HG03469 (cell line): Measurements from ENCODE around the gene MGAT4B.

Source experiments
- ATAC-seq: cut with Tn5 transposase; IDR thresholded peaks from one replicate; pipeline ENCODE4 v1.9.1; 2021; ENCODE audit warnings: mild to moderate bottlenecking, moderate library complexity, moderate number of reproducible peaks; ENCODE audit not compliant: unreplicated experiment

The MGAT4B gene

GRCh38 chr5:179827680-179828079 lies 21.0 kb upstream of the MGAT4B start:
- no peak for ATAC-seq

DNA sequence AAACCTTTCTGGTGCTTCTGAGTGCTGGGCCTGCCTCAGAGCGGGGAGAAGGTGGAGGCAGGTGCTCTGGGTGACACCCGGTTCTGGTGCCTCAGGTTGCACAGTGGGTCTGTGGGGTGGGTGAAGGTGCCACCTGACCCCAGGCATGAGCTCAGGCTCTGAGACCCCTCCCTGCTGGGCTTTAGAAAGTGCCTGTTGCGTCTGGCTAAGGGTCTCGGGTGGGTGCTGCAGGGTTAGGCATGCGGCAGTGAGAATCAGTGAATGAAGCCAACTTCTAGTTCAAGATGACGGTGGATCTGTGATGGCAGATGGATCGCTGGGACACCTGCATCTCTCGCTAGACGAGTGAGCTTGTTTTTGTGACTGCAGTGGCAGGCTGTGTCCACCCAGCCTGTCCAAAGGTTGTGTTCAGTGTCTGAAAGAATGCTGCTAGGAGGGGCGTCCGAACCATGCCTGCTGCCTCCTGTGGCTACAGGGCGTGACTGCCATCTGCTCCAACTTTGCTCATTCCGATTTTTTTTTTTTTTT lies 19.1 kb upstream of the MGAT4B start:
- ATAC-seq: no peak

DNA sequence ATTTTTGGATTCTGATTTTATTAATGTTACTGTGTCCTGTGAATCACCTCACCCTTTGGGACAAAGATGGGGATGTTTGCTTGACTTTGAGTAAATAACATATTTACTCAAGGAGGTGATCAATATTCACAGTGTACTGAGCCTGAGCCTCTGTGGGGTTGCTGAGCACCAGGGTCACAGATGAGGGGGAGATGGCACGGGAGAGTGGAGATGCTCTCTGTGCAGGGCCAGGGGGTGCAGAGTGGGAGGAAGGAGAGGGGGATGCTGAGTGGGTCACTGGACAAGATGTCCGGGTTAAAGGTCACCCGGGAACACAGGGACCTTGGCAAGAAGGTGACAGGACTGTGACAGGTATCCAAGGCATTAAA lies 18.1 kb upstream of the MGAT4B start:
- ATAC-seq: no peak

GRCh38 chr5:179823937-179824744 lies 17.5 kb upstream of the MGAT4B start:
- ATAC-seq: no peak

DNA sequence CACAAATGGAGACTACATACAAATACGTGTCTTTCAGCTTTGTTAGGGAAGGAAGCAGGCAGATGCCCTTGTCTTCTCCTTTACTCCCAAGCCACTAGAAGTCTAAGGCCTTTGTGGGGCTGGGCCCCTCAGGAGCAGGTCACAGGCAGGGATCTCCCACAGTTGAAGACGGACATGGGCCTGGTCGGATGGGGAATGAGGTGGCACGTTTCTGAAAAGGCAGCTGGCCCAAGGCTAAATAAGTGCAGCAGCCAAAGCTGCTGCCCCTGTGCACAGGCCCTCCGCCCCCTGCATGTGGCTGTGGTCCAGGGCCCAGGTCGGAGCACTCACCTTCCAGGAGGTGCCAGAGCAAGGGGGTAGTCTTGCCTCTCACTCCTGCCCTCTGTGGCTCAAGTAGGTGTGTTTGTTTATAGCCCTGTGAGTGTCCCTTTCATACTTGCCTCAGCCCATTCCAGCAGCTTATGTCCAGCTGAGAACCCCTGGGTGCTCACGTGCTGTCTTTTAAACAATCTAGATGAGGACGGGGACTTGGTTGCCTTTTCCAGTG lies 15.9 kb upstream of the MGAT4B start:
- no peak for ATAC-seq

GRCh38 chr5:179822059-179822432 lies 15.4 kb upstream of the MGAT4B start:
- ATAC-seq: no peak

DNA sequence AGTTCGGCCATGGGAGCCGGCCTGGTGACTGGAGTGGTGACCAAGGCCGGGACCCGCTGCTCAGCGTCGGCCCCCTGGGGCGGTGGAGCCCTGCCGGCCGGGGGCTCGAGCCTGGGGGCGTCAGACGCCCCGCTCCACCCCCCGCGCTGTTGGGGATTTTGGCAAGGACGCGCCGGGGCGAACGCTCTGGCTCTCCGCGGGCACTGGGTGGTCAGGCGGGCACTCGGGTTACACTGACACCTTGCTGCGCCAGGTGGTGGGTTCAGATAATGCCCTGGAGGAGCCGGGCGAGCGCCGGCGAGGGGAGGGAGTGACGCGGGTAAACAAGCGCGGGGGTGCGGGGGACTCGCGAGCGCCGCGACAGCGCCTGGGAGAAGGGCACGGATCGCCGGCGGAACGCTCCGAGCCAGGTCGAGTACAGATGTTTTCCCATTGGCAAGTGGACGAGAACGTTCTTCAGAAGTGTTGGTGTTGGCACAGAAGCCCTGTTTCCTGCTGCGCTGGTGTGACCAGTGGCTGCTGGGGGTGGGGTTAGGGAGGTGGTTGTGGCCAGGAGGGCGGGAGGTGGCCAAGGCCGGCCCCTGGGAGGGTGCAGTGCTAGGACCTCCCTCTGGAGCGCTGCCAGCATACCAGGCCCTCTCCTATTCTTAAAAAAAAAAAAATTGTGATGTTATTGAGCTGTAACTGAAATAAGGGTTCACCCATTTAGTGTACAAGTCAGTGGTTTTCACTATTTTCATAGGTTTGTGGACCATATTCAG lies 14.8 kb upstream of the MGAT4B start:
- peak; percentile 26 for ATAC-seq

DNA sequence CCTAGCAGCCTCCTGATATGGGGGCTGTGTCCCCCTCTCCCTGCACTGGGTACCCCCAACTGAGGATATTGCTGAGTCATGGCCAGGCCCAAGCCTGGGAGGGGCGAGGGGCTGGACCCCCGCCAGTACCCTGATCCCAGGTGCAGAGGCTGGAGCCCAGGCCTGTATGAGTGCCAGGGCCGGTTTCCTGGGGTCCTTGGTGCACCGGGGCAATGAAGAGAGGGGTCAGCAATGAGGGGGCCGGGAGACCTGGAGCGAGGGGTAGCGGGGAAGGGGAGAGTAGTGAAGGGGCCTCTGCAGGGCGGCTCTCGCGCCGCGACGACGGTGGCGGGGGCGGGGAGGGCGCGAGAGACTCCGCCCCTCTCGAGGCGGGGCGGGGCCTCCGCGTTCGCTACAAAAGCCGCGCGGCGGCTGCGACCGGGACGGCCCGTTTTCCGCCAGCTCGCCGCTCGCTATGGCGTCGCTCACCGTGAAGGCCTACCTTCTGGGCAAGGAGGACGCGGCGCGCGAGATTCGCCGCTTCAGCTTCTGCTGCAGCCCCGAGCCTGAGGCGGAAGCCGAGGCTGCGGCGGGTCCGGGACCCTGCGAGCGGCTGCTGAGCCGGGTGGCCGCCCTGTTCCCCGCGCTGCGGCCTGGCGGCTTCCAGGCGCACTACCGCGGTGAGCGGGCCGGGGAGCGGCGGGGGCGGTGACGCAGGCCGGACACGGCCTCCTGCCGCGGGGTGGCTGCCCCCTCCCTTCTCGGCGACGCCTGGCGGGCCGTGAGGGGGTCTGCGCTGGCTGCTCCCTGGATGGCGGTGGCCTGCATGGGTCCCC lies 14.0 kb upstream of the MGAT4B start, which contains the start of gene SQSTM1:
Gene SQSTM1 (plus strand): TSS at position 423 of the 815 bp plus-strand sequence. CDS start 32 bp downstream, at position 455.
- ATAC-seq: peak; percentile 33

GRCh38 chr5:179820127-179820482 lies 13.4 kb upstream of the MGAT4B start:
- no peak for ATAC-seq

DNA sequence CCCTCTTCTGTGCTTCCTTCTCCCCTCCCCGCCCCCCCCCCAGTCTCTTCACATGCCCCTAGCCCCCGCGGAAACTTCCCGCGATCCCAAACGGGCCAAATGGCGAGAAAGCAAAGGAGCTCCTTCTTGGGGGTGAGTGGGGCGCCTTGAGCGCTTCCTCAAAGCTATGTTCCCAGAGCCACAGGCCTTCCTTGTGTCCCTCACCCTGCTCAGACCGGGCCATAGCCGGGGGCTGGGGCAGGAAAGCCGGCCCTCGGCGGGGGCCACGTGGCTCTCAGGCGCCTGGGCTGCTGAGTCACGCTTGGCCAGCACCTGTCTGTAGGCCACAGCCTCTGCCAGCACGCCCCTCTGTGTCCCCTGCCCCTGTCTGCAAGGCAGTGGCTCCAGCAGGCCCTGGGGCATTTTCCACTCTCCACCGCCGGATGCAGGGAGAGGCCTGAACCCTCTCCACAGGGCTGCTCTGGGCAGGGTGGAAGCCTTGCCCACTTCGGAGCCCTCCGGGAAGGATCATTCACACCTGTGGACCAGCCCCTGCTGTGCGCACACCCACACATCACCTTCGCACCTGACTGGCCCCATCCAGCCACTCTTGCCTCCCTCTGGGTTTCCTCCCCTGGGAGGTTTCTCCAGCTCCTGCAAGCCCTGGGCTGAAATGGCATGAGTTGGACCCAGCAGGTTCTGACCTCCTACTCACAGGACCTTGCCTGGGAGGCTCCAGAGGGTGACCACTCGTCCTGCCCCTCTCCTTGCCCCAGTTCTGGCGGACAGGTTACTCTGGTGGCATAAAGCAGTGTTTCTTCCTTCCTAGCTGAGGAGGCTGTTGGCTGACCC lies 12.8 kb upstream of the MGAT4B start:
- no peak for ATAC-seq

DNA sequence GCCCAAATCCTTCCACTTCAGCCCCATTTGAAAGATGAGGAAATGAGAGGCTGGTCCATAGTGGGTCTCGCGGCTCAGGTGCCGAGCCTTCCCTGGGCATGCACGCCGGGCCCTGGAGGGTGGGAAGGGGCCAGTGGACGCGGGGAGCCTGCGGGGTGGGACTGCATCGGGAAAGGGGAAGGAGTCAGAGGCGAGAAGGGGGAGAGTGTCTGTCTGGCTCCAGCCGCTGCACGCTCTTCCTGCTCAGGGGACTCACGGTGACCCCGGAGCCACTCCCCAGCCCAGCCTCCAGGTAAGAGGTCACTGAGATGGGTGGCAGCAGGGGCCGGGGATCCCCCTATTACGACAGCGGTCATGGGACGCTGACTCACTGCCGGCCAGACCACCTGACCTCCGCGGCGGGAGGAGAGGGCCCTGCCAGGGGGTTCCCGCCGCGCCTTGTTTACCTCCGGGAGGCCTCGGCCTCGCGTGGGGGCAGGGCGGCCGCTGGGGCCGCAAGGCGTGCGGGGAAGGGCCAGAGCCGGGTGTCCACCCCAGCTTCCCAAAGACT lies 12.2 kb upstream of the MGAT4B start:
- ATAC-seq: peak; percentile 51

- no peak for ATAC-seq
These were observed 11.5 kb upstream of the MGAT4B start for GRCh38 chr5:179817890-179818745.

- no peak for ATAC-seq
These were observed 10.8 kb upstream of the MGAT4B start for GRCh38 chr5:179817470-179817840.

DNA sequence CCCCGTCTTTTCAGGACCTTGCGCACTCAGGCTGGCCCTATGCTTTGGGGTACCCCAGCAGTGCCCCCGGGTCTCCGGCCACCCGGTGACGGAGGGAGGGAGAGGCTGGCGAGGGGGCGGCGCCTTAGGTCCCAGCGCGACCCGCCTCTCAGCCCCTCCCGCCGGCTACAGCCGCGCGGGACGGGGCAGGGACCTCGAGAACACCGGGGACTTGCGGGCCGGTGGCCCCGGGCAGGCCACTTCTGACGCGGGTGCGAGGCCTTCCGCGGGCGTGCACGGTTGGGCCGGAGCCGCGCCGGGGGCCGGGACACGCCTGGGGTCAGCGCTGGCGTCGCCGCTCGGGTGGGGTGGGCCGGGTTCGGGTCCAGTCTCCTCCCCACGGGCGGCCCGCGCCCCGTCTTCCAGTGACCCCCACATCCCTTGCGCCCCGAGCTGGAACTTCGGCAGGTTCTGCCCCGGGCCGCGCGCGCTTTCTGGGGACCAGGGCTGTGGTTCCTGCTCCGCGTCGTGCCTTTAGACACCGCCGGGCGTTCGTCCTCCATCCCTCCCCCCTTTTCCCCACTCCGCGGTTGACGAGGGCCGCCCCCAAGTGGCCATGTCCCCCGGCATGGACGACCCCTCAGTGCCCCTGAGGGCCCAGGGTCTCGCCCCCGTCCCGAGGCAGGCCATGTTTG lies 10.3 kb upstream of the MGAT4B start:
- ATAC-seq: no peak

- no peak for ATAC-seq
These were observed 9.7 kb upstream of the MGAT4B start for GRCh38 chr5:179816401-179816795.

DNA sequence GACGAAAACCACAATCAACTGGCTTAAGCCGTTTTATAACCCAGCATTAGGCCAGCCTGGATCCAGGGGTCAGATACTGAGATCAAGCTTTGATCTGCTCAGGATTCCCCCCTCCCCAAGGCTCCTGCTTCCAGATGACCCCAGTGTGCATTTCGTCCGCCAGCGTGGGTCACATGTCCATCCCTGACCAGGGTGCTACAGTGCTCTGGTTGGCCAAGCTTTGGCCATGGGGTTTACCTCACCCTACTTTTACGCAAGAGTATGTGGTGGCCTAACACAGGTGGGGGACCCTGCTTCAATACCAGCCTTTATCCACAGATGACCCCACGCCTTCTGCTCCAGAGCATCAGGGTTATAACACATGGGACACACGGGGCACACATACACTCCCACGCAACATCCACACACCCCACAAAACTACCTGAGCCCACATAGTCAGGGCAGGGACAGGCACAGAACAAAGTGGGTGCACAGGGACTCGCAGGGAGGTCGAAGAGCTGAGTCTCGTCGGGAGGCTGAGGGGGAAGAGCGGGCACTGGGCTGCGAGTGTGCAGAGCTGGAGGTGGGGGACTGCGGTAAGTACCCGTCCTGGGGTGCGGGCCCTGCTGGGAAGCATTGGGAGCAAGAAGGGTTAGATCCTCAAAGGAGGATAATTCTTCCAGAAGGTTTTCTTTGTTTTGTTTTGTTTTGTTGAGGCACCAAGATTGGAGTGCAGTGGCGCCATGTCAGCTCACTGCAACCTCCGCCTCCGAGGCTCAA lies 9.0 kb upstream of the MGAT4B start:
- no peak for ATAC-seq

- ATAC-seq: no peak
These were observed 7.4 kb upstream of the MGAT4B start for GRCh38 chr5:179814090-179814489.
